Right forelimb (tissue), 1 donor: Measurements from ENCODE around the gene GGTLC1.
"Not testable (repeated sequence)": the region's sequence is repeated elsewhere in the genome, so short reads cannot be mapped to it uniquely, and the experiment has no call there.

Experiments
- DNase-seq: peaks from one replicate; pipeline ENCODE4 v3.0.0-alpha.2; 2018

GGTLC1 gene

DNA sequence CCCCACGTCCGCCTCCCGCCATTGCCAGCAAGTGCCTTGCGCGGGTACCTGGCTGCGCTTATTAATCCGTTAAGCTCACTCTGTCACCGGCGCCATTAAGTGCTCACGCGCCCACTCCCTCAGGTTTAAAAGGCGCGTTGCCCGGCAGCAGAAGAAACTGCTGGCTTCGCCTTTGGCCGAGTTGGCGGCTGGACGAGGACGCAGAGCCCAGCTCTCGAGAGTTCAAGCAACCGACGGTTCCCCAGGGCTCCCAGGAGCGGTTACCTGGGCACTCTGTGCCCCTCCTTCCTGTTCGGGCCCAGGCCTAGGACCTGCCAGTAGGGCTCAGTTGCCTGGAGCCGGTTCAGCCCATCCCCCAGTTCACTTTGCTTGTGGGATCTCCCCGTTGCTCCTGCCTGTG is at the start of gene GGTLC1:
TSS of gene GGTLC1 (minus strand) at position 219 of the 400 bp plus-strand sequence. CDS start 2,168 bp downstream, outside the sequence.
- DNase-seq: no peak

GRCh38 chr20:24034820-24035219 is 46.2 kb upstream of the GGTLC1 start:
- DNase-seq: no peak

DNA sequence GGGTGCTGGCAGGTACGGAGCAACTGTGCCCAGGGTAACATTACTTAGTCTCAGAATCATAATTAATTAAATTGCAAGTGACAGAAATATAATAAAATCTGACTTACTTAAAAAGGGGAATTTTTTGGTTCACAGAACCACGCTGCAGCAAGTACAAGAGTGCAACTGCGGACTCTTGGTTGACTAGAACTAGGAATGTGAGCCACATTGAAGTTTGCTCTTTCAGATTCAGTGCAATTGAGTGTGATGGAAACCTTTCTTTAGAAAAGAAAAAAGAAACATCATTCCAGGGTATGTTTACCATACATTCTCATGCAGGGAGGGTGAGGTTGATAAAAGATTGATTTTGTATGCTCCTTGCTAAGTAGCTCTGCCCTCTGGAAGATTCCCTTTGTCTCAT is 45.0 kb upstream of the GGTLC1 start:
- DNase-seq: no peak

- no peak for DNase-seq
These were observed 44.6 kb upstream of the GGTLC1 start for GRCh38 chr20:24033151-24033550.

DNA sequence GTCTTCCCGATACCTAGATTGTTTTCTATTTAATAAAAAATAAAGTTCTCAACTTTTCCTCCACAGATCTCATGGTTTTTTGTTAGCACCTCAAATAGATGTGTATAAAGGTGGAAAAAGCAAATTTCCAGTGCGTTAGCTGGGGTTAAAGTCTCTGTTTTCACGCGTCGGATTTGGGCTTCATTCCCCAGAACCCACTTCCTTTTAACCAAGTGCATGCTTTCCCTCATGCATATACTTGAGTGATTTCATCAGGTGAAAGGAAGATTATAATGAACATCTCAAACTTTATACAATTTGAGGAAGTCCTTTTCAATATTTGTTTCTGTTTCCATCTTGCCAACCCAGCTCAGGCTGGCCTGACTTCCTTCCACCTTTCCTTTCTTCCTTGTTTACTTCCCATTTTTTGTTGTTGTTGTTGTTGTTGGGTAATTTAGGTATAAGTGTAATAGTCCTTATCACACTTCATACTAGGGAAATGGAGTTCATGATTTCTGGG is 43.9 kb upstream of the GGTLC1 start:
- DNase-seq: no peak

- DNase-seq: peak; percentile 56
These were observed 38.6 kb upstream of the GGTLC1 start for GRCh38 chr20:24027229-24027628.

DNA sequence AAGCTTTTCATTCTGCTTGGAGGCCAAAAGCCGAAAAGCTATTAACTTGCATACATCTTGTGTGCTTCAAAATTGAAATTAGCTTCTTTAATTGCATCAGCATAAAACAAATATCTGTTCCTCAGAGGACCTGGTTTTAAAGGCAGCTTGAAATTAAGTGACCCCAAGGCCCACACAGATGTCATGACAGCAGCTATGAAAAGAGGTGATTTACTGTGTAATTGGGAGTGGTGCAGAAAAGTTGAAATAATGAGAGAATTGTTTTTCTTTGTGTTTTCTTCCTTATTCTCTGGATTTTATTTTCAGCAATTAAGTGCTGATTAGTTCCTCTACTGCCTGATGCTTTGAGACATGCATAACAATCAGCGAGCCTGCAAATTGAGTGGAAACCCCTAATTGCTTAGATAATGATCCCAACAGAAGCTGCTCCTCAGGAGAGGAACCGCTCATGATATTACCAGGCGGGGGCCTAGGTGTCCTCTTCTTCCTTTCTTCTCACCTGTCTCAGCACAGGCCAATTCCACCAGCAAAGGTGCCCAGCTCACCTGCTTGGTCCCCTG is 34.1 kb upstream of the GGTLC1 start:
- DNase-seq: no peak

DNA sequence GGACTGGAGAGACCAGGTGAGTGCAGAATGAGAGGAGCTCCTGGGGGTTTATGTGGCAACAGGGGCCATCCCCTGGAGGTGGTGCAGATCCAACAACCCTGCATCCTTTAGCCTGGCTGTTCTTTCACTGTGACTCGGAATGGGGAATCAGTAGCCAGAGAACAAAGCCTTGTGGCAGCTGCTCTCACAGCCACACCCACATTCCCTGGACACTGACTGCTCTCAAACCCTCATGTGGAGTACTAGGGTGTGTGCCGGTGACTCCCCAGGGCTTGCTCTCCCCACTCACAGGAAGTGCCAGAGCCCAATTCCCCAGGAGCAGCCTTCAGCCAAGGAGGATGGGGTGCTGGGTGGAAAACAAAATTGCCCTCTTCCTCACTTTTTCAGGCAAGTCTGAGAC is 30.2 kb upstream of the GGTLC1 start:
- DNase-seq: no peak

GRCh38 chr20:24017458-24017755 is 28.8 kb upstream of the GGTLC1 start:
- no peak for DNase-seq

- DNase-seq: no peak
These were observed 28.3 kb upstream of the GGTLC1 start for GRCh38 chr20:24016607-24017457.

GRCh38 chr20:24013953-24014352 is 25.4 kb upstream of the GGTLC1 start:
- no peak for DNase-seq

GRCh38 chr20:24011282-24011681 is 22.7 kb upstream of the GGTLC1 start:
- DNase-seq: no peak

GRCh38 chr20:24007758-24008157 is 19.2 kb upstream of the GGTLC1 start:
- no peak for DNase-seq

- DNase-seq: no peak
These were observed 18.6 kb upstream of the GGTLC1 start for GRCh38 chr20:24007073-24007595.

DNA sequence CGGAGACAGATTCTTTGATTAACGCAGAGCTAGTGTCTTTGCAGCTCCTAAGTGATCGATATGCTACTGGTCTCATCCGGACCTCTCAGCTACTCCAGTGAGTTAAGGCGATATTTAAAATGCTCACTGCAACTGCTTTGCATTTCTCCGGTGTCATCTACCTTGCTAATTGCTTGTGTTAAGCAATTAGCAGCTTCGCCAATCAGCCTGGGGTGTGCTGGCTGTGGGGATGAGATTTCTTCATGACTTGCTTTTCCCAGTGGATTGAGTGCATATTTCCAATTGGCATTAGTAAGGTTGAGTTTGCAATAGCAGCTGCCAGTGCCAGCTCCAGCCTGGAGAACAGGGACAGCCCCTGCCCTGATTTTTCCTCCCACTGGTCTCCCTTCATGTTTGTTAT is 18.0 kb upstream of the GGTLC1 start:
- DNase-seq: no peak

GRCh38 chr20:24004471-24004870 is 15.9 kb upstream of the GGTLC1 start:
- DNase-seq: no peak

- DNase-seq: no peak
These were observed 14.3 kb upstream of the GGTLC1 start for GRCh38 chr20:24002896-24003295.

- no peak for DNase-seq
These were observed 13.3 kb upstream of the GGTLC1 start for GRCh38 chr20:24001712-24002405.

DNA sequence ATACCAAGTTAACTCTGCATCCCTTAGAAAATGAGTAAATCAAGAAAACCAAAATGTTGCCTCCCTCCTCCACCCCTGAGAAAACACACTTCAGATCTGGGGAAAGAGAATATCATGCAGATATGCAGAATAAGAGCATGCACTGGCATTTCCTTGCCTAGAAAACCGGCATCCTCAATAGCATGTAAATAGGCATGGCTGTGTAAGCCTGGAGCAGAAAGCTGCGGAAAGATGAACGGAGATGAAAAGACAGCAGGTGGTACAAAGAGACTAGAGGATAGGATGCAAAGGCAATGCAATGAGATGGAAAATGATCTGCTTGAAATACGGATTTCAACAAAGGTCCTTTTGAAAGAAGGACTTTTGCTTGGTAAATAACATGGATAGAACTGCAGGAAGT is 10.3 kb upstream of the GGTLC1 start:
- no peak for DNase-seq

- DNase-seq: no peak
These were observed 9.8 kb upstream of the GGTLC1 start for GRCh38 chr20:23998392-23998791.

- DNase-seq: peak; percentile 59
These were observed 7.5 kb upstream of the GGTLC1 start for GRCh38 chr20:23995905-23996666.

DNA sequence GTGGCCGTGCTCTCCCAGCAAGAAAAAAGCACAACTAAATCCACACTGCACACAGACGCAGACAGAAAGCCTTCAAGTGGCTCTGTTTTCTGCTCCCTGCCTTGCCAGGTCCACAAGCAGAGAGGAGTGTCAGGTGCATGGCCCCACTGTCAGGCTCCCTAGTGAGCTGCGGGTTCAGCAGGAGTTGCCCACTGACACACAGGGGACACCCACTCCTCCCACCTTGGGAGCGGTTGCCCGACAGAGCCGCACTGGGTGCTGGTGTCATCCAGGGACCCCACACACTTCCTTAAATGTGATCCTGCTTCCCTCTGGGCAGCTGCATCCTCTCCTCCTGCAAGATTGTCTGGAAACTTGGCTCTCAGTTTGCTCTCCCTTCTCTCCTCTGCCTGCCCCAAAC is 6.7 kb upstream of the GGTLC1 start:
- DNase-seq: not testable (repeated sequence)
